NCI-H146 (cell line): ENCODE measurements around the gene AK8.
"Not testable (repeated sequence)": the region's sequence is repeated elsewhere in the genome, so short reads cannot be mapped to it uniquely, and the experiment has no call there.

Experiments
- DNase-seq: peaks from one replicate; lab custom pipeline; 2025; lab: John Stamatoyannopoulos, UW

Gene AK8

DNA sequence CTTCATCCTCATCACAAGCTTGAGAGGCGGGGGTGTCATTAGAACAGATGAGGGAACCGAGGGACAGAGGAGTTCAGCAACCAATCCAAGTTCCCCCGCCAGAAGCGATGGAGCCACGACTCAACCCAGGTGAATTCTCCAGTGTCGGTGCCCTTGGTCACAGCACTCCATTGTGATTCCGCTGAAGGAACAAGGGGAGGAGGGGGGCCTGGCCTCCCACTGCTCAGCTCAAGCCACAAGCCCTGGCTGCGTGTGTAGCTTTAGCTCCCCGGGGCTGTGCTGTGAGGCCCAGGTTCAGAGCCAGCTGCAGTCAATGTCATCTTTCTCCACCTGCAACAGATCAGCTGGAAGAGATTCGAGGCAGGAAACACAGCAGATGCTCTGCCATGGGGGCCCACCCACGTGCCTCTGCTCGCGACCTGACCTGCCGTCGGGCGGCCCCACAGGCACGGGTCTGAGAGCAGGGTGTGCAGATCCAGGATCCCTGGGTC, 135.2 kb downstream of the AK8 start:
- no peak for DNase-seq

DNA sequence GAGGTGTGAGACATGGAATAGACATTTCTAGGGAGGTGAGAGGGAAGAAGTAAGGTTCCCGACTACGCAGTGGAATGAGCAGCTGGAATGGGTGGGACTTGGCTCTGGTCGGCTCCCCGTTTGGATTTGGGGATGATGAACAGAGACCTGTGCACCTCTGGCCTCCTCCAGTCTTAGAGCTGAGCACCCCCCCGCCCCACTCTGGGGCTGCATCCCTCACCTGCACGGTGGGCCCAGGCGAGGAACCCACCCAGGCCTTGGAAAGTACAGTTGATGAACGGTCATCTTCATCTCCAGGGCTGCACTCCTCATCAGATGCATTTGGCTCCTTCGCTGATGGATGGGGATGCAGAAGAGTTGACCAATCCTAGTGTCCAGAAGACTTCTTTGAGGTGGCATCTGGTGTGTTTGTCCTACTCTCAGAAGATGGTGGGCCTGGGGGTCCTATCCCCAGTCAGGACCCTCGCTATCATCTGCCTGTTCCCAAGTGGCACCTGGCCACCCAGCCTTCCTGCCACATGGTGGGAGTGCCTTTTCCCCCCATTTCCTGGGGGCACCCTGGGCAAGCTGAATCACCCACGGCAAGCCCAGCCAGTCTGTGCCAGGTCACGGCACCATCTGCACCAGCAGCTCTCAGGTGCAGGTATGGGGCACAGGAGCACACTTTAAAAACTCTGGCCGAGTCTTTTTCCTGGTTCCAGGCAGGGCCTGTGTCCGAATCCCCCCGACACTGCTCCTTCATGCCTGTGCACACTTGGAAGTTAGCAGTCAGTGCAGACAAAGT, 137.4 kb downstream of the AK8 start:
- DNase-seq, result no peak

DNA sequence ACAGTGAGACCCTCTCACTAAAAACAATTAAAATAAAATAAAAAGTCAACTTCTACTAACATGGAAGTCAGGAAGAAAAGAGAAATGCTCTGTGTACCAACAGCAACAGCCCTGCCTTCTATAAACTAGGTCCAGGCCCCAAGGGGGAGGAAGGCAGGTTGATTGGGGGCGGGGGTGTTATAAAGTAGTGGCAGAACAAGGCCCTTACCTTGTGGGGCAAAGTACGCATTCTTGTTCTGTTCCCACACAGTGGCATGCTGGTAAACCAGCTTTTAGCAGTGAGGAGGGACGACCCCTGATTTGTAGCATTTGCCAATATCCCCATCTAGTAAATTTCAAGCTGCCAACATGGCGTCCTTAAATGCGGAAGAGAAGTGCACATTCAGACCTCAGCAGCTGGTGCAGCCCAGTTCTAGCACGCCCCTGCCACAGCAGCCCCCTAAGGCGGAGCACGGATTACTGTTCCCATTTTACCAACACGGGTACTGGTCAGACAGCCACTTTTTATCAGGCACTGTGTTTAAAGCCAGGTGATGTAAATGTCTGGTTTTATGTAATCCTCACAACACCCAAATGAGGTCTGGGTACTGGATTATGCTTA, 138.3 kb downstream of the AK8 start:
- no peak for DNase-seq

DNA sequence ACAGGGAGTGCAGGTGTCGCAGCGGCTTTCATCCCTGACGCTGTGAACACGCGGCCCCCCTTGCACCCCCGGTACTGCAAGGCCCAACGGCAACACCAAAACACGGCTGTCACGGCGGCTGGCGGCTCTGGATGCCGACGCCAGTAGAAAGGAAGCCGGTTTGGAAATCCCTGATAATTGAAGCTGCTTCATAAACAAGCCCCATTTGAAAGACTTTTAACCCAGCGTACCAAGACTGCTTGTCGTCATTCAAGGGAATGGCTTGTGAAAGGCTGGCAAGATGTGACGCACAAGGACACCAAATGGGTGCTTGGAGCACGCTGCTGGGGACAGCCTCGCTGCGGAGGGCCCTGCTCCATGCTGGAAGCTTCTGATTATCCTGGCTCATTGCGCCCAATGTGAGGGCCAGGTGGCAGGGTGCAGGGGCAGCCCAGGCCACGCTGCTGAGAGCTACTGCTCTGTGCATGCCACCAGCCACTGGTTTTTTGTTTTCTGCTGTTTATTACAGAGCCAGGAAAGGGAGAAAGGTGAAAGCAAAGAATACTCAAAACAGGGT, 144.7 kb downstream of the AK8 start:
- DNase-seq, result peak; percentile 23

DNA sequence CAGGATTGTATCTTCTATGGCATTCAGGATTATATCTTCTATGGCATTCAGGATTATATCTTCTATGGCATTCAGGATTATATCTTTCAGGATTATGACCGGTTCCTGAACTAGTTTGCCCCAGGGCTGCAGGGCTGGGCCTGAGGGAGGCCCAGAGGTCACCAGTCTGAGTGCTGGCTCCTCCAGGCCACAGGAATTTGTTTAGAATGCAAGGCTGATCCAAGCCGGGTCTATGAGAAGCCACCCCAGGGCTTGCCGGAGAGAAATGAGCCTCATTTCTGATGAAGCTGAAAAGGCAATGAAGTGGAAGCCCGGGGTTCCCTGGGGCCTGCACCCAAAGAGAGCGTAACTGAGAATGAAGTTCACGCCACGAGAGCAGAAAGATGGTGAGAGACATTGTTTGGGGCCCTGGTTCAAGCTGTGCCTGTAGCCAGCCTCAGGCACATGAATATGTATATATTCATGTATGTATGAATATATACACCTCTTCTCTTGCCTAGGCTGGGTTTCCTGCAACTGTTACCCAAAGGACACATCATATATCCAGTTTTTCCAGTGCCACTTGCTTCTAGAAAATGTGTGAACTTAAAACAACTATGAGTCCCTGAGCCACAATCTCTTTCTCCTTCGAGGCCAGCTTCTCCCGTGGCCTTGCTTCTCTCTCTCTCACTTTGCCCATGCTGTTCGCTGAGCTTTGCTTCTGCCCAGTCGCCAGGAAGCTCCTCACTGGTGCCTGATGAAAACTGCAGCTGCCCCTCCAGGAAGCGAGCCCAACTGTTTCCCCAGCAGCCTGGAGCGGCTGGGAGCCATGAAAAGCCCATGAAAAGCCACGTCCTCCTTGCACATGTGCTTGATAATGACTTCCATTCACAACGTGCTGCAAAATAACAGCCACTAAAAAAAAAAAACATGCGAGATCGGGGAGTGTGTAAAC, 145.5 kb downstream of the AK8 start:
- DNase-seq, result no peak

DNA sequence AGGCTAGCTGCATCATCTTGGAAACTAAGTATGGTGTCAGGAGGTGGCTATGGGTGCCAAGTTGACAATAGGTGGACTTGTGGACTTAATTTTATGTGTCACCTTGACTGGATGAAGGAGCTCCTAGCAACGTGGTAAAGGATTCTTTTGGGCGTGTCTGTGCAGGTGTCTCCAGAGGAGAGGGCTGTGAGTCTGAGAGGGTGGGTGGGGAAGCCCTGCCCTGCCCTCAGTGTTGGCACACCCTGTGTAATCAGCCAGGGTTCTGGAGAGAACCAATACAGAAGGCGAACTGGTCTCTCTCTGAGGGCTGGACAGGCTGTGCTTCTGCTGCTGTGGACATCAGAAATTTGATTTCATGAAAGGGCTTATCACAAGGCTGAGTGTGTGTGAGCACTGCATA, 146.9 kb downstream of the AK8 start:
- no peak for DNase-seq

DNA sequence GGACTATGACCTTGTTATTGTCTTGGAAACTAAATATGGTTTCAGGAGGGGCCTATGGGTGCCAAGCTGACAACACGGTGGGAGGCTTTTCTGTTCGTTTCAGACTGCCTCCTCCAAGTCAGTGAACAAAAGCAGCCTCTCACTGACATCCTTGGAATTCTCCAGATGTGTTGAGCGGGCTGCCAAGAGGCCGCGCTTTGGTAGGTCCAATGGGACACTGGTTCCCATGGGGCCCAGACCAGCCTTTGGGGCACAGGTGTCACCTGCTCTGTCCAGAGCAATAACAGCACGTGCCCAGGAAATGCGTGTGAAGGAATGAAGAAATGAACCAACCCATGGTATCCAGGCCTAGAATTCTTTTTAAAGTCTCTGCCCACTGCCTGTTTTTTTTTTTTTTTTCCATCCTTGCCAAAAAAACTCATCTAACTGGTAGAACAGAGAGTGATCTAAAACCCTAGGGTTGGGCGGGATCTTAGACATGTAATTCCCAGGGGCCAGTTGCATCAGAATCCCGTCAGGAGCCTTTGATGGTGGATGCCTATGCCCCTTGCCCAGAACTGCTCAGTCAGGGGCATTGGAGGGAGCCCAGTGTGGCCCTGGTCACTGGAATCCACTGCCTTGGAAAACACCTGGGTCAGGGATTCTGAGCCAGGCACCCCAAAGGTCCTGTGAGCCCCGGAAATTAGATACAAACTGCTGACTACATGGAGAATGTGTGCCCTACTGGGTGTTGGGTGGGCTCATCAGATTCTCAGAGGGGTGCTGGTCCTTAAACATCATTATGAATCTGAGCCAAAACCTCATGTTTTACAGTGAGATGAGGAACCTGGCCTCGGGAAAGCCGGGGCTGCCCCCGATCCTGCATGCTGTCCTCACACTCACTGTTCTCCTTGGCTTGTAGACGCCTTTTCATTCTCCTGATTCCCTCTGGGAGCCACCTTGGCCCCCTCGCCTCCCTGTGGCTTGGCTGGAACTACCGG, 147.7 kb downstream of the AK8 start:
- no peak for DNase-seq

DNA sequence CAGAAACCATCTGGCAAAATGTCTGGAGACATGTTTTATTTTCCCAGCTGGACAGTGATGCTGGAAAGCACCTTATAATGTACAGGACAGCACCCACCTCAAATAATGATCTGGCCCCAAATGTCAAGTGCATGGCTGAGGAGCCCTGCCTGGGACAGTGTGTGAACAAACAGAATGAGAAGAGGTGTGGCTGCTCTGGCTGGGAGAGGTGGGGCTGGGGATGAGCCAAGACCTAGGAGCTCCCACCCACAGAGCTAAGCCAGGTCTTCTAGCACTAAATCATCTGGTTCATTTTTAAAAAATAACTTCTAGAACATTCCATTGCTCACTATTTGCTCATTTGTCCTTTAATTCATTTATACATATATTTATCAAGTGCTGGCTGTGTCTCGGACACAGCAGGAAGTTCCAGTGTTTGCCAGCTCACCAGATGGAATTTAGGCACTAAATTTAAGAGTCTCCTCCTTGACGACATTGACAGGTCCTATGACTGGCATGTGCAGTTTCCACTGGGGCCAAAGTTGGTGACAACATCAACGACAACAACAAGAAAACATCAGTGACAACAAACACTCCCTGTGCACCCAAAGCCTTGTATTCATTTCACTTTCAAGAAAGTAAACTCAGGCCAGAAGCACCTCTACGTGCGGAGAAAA, 148.7 kb downstream of the AK8 start:
- no peak for DNase-seq

DNA sequence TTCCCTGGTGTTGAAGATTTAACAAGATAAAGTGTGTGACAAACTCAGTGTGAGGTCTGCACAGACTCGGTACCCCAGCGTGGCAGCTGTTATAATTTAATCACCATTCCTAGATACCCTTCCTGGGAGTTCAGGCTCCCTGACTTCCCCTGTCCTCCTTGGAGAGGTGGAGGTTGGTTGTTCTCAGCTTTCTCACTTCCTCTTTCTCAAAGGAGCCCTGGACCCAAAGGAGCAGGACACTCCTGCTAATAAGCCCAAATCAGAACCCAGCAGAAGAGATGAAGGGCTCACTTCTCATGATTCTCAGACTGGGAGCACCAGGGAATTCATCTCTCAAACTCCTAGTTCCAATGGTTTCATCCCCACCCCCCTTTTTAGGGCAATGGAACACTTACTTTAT, 149.6 kb downstream of the AK8 start:
- no peak for DNase-seq

DNA sequence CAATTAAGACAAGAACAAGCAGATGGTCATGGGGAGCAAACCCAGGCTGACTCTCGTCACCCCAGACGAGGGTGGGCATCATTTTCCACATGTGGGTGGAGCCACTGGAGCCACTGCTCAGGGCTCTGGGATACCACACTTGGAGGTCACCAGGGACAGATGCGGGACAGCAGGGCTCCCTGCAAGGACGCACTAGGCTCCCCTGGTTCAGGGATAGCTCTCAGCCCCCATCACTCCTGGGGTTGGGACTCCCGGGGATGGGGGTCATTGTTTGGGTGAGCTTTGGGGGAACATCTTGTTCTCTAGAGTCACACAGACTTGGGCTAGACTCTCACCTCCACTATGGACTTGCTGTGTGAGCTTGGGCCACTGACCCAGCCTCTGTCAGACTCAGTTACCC, 150.0 kb downstream of the AK8 start:
- no peak for DNase-seq

DNA sequence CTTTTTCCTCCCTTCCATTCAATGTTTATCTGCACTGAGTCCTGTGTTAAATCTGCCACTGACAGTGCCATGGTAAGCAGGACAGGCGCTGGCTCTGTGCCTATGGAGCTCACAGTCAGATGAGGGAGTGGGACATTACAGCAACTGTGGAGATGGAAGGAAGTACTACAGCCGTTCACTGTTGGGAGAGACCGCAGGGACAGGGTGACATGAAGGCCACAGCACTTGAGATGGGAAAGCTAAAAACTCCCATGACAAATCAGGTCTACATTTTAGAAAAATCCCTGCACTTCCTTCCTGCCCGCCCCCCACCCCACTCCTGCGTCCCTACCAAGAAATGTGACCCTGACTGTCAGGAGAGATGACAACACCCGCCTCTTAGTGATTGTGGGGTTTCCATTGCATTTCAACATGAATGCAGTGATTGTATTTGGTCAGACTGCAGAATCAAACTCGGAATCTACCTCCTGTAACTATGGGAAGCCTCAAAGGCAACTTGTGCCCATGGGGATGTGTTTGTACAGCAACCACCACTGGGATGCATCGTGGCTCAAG, 151.4 kb downstream of the AK8 start:
- no peak for DNase-seq

DNA sequence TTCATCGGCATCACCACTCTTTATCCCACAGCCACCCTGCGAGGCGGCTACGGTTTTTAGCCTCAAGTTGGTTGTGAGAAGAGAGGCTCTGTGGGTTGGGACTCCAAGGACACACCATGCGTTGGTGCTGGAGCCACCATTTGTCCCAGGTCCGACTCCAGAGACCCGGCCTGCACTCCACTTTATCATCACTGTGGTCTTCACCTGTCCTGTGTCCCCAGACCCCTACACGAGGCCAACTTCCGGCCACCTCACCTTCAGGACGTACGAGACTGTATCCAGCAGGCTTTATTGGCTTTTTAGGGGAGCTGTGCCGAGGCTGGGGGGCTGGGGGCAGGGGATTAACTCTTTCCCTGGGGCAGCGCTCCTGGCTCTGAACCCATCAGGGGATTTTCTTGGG, 152.8 kb downstream of the AK8 start:
- DNase-seq, result no peak

DNA sequence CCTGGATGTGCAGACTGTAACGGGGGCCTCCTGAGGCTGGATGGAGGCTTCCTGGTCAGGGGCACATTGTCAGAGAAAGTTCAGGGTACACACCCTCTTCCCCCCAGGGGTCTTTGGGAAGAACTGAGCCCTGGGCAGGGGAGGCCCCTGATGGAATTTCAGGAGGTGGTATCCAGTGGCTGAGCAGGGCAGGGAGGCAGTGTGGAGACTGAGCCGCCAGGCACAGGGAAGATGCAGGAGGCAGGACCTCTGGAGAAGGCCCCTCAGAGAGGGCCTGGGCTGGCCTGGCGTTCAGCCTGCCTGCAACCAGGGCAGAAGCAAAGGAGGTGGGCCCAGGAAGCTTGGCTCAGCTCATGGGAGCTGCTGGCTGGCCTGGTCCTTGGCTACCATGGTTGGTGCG, 154.3 kb downstream of the AK8 start:
- DNase-seq, result no peak

DNA sequence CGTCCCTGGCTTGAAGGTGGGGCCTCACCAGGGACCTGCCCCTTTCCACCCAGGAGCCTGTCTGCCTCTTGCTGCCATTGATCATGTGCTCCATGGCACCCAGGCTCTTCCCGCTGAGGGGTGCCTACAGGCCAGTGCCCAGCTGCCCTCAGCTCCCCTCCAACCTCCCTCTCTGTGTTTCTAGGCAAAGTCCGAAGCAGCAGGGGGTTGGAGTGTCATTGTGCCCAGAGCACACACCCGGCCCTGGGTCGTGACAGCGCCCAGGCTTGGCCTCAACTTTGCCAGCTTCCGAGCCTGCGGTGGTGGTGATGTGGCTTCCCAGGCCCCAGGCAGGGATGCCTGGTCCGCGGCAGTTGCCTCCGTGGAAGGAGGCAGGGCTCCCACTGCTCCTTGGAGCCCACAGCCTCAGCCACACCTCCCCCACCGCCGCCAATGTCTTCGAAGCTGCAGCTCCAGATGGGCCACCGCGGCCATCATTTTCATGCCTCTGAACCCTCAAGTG, 155.5 kb downstream of the AK8 start:
- no peak for DNase-seq

DNA sequence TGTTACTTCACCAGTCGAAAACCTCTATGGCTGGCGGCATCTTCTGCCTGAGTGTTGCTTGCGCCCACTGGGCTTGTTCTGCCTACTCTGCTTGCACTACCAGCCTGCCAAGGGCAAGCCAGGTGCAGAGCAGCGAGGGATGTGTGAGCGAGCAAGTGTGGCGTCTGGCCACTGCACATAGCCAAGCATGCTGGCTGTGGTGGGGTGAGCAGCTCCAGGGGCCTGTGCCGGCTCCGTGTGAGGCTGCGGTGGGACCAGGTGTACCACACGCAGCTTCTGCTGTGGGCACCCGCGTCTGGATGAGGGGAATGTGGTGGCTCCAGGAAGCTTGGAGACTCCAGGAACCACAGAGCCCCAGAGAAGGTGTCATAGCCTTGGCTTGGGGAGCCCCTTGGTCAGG, 156.4 kb downstream of the AK8 start:
- no peak for DNase-seq

DNA sequence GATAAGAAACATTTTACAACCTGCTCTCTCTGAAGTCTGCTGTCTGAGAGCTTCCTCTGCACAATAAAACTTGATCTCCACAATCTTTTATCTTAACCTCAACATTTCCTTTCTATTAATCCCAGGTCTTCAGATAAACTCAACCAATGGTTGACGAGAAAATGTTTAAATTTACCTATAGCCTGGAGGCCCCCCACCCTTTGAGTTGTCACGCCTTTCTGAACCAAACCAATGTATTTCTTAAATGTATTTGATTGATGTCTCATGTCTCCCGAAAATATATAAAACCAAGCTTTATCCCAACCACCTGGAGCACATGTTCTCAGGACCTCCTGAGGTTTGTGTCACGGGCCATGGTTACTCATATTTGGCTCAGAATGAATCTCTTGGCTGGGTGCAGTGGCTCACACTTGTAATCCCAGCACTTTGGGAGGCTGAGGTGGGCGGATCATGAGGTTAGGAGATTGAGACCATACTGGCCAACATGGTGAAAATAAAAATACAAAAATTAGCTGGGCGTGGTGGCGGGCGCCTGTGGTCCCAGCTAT, 159.6 kb downstream of the AK8 start:
- not testable (repeated sequence) for DNase-seq

DNA sequence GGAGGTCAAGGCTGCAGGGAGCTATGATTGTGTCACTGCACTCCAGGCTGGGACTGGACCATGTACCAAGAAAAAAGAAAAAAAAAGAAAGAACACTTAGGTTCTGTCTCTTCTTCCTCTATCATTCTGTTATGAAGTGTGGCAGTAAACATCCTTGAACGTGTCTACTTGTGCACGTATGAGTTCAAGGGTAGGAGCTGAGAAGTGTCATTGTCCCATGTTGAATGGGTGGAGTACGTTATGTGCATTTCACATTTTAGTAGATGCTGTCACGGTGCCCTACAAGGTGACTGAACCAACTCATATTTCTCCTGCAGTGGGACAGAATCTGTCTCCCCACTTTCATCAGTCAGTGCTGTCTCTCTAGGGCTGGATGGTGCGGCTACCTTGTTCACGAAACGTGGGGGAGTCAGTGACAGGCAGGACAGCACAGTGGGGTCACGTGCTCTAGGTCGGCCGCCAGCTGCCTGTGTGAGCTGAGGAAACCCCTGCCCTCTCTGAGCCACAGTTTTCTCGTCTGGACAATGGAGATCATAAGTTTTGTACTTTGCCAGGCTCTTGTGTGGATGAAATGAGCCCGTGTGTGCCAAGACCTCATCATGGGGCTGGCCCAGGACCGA, 160.6 kb downstream of the AK8 start:
- DNase-seq, result no peak

DNA sequence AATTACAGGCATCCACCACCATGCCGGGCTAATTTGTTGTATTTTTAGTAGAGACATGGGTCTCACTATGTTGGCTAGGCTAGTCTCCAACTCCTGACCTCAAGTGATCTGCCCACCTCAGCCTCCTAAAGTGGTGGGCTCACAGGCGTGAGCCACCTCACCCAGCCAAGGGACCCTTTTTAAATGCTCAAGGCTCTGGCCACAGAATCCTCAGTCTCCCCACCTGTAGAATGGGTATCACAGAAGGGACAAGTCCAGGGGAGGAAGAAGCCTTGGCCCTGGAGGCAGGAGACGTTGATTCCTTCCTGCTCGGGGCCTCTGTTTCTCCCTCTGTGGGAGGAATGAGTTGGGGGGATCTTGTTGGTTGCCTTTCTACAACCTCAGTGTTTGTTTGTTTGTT, 162.1 kb downstream of the AK8 start:
- DNase-seq, result no peak

DNA sequence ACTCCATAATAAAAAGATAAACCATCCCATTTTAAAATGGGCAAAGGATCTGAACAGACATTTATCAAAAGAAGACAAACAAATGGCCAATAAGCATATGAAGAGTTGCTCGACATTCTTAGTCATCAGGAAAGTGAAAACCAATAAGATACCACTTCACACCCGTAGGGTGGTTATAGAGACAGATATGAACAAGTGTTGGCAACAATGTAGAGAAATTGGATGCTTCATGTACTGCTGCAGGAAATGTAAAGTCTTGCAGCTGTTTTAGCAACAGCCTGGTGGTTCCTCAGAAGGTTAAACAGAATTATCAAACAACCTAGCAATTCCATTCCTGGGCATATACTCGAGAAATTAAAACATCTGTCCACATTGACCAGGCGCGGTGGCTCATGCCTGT, 165.3 kb downstream of the AK8 start:
- no peak for DNase-seq
